HepG2 (cell line): ENCODE data around the gene TNFSF12. TPM values are rescaled to one million over a fixed set of nuclear protein-coding genes. Genes with fewer than 3 reads are reported as not detected.
A peak's percentile ranks its signal among the peaks of the same experiment; 100 is the strongest.

Experiments used
- ARID2 ChIP-seq: sonication (generic); formaldehyde crosslinking; IDR thresholded peaks from 2 replicates; pipeline ENCODE4 v1.8.1; 2022; ENCODE audit warnings: mild to moderate bottlenecking, missing genetic modification reagents, borderline replicate concordance
- CHD2 ChIP-seq: IDR thresholded peaks from 2 replicates; pipeline ENCODE4 v1.6.1; 2011; ENCODE audit warnings: low read depth, low read length, improper control_type of control experiment
- NONO ChIP-seq, 2 experiments: fragments of 450-650 bp in 1 of 2; sonication (generic) in 1 of 2; formaldehyde crosslinking in 1 of 2; IDR thresholded peaks in 1 of 2; conservative IDR thresholded peaks in 1 of 2; 2 replicates each; pipeline versions ENCODE4 v1.6.1 to v1.8.0; 2017 to 2022; ENCODE audit warnings: mild to moderate bottlenecking in 1 of 2, missing genetic modification reagents in 1 of 2, moderate library complexity in 1 of 2
- REXO4 ChIP-seq: sonication (generic); formaldehyde crosslinking; IDR thresholded peaks from 2 replicates; pipeline ENCODE4 v1.8.0; 2022; ENCODE audit warnings: missing genetic modification reagents, mild to moderate bottlenecking, borderline replicate concordance
- U2AF1 ChIP-seq: fragments of 200-400 bp; formaldehyde crosslinking; optimal IDR thresholded peaks from 2 replicates; pipeline ENCODE3; 2017; ENCODE audit warnings: mild to moderate bottlenecking, low read depth, low read length
- ZNF10 ChIP-seq: sonication (generic); formaldehyde crosslinking; IDR thresholded peaks from 2 replicates; pipeline ENCODE4 v1.4.0; 2020; ENCODE audit warnings: mild to moderate bottlenecking, low read depth, missing genetic modification reagents, borderline replicate concordance
- ZNF260 ChIP-seq: sonication (generic); formaldehyde crosslinking; IDR thresholded peaks from 2 replicates; pipeline ENCODE4 v1.4.0; 2020; ENCODE audit warnings: missing genetic modification reagents, low read depth, mild to moderate bottlenecking, borderline replicate concordance
- ZNF337 ChIP-seq: sonication (generic); formaldehyde crosslinking; IDR thresholded peaks from 2 replicates; pipeline ENCODE4 v1.5.1; 2020; ENCODE audit warnings: missing genetic modification reagents, low read depth, mild to moderate bottlenecking, borderline replicate concordance
- ZNF430 ChIP-seq: sonication (generic); formaldehyde crosslinking; IDR thresholded peaks from 2 replicates; pipeline ENCODE4 v1.9.0; 2021; ENCODE audit warnings: mild to moderate bottlenecking, missing genetic modification reagents
- ZNF703 ChIP-seq: sonication (generic); formaldehyde crosslinking; IDR thresholded peaks from 2 replicates; pipeline ENCODE4 v1.5.1; 2020; ENCODE audit warnings: missing genetic modification reagents, mild to moderate bottlenecking, moderate library complexity, borderline replicate concordance
- ZNF83 ChIP-seq: sonication (generic); formaldehyde crosslinking; IDR thresholded peaks from 2 replicates; pipeline ENCODE4 v1.4.0; 2020; ENCODE audit warnings: missing genetic modification reagents, mild to moderate bottlenecking, borderline replicate concordance
- polyA plus RNA-seq, 8 experiments: library from polyadenylated mRNA; depleted of rRNA in 3 of 8; stranded (reverse) in 7 of 8; unstranded in 1 of 8; fragments of >200 nt; fragmentation: Illumina TruSeq in 4 of 8; extraction: Trizol in 4 of 8; gene quantifications; 2 replicates each; pipeline versions ENCODE4 v1.2.1 to v1.2.3, GENCODE V29; 2011 to 2016; ENCODE audit warnings: low read depth in 4 of 8, missing spikeins in 1 of 8, mixed read lengths in 1 of 8; ENCODE audit not compliant: insufficient read depth in 1 of 8
- total RNA-seq, 5 experiments: library from RNA; depleted of rRNA; stranded (reverse); fragments of >200 nt; fragmentation: Illumina TruSeq; extraction: Trizol; gene quantifications; 2 replicates each; pipeline ENCODE4 v1.2.3, GENCODE V29; 2016; ENCODE audit warnings: low read depth in 1 of 5
- TF ChIP-seq, protein P1 (sequence below), 2 experiments: sonication (generic) in 1 of 2; formaldehyde crosslinking in 1 of 2; IDR thresholded peaks; 2 replicates each; pipeline versions ENCODE4 v1.4.0 to v1.6.1; 2016 to 2020; ENCODE audit warnings: borderline replicate concordance in 1 of 2, low read depth in 1 of 2, mild to moderate bottlenecking in 1 of 2, missing genetic modification reagents in 1 of 2
- TF ChIP-seq, protein P2 (sequence below): sonication (generic); formaldehyde crosslinking; IDR thresholded peaks from 2 replicates; pipeline ENCODE4 v1.5.0; 2020; ENCODE audit warnings: missing genetic modification reagents, mild to moderate bottlenecking, borderline replicate concordance
- TF ChIP-seq, protein P3 (sequence below): sonication (generic); formaldehyde crosslinking; IDR thresholded peaks from 2 replicates; pipeline ENCODE4 v1.4.0; 2020; ENCODE audit warnings: missing genetic modification reagents
- TF ChIP-seq, protein P4 (sequence below): sonication (generic); formaldehyde crosslinking; IDR thresholded peaks from 2 replicates; pipeline ENCODE4 v1.5.0; 2020; ENCODE audit warnings: missing genetic modification reagents, mild to moderate bottlenecking, borderline replicate concordance
- TF ChIP-seq, protein P5 (sequence below): sonication (generic); formaldehyde crosslinking; IDR thresholded peaks from 2 replicates; pipeline ENCODE4 v1.8.1; 2023; ENCODE audit warnings: mild to moderate bottlenecking, missing genetic modification reagents, borderline replicate concordance
- TF ChIP-seq, protein P6 (sequence below): sonication (generic); formaldehyde crosslinking; IDR thresholded peaks from 2 replicates; pipeline ENCODE4 v1.5.1; 2020; ENCODE audit warnings: missing genetic modification reagents, mild to moderate bottlenecking, borderline replicate concordance

Gene TNFSF12
- total and polyA plus RNA-seq, 2 of the 13 experiments (the other 11 are each of a cell fraction or from before 2014, with no cell fraction given), result 0.93 to 7.2 TPM

GRCh38 chr17:7583253-7584109 is 34.6 kb downstream of the TNFSF12 start, which contains the start of gene MPDU1 (continued):
- TF ChIP-seq, protein P1, sequence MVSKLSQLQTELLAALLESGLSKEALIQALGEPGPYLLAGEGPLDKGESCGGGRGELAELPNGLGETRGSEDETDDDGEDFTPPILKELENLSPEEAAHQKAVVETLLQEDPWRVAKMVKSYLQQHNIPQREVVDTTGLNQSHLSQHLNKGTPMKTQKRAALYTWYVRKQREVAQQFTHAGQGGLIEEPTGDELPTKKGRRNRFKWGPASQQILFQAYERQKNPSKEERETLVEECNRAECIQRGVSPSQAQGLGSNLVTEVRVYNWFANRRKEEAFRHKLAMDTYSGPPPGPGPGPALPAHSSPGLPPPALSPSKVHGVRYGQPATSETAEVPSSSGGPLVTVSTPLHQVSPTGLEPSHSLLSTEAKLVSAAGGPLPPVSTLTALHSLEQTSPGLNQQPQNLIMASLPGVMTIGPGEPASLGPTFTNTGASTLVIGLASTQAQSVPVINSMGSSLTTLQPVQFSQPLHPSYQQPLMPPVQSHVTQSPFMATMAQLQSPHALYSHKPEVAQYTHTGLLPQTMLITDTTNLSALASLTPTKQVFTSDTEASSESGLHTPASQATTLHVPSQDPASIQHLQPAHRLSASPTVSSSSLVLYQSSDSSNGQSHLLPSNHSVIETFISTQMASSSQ (IDR thresholded peaks at IDR 0.05; ENCODE audit: low read depth), result no peak
- TF ChIP-seq, protein P1 (CRISPR knock-in tag; IDR thresholded peaks at IDR 0.05; ENCODE audit: borderline replicate concordance), result no peak
- peak; percentile 77; the same call in 1 of the 2 replicates for TF ChIP-seq ARID2
- no peak for TF ChIP-seq CHD2
- TF ChIP-seq, protein P2, sequence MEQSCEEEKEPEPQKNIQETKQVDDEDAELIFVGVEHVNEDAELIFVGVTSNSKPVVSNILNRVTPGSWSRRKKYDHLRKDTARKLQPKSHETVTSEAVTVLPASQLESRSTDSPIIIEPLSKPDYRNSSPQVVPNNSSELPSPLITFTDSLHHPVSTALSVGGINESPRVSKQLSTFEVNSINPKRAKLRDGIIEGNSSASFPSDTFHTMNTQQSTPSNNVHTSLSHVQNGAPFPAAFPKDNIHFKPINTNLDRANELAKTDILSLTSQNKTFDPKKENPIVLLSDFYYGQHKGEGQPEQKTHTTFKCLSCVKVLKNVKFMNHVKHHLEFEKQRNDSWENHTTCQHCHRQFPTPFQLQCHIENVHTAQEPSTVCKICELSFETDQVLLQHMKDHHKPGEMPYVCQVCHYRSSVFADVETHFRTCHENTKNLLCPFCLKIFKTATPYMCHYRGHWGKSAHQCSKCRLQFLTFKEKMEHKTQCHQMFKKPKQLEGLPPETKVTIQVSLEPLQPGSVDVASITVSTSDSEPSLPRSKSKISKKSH (CRISPR knock-in tag), result no peak
- no peak for TF ChIP-seq ZNF337 (CRISPR knock-in tag)
- no peak for TF ChIP-seq ZNF430
- TF ChIP-seq, protein P3, sequence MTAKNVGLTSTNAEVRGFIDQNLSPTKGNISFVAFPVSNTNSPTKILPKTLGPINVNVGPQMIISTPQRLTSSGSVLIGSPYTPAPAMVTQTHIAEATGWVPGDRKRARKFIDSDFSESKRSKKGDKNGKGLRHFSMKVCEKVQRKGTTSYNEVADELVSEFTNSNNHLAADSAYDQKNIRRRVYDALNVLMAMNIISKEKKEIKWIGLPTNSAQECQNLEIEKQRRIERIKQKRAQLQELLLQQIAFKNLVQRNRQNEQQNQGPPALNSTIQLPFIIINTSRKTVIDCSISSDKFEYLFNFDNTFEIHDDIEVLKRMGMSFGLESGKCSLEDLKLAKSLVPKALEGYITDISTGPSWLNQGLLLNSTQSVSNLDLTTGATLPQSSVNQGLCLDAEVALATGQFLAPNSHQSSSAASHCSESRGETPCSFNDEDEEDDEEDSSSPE (CRISPR knock-in tag), result peak; percentile 94
- TF ChIP-seq ZNF83 (CRISPR knock-in tag), result no peak
- no peak for TF ChIP-seq ZNF10 (CRISPR knock-in tag)
- TF ChIP-seq, protein P4, sequence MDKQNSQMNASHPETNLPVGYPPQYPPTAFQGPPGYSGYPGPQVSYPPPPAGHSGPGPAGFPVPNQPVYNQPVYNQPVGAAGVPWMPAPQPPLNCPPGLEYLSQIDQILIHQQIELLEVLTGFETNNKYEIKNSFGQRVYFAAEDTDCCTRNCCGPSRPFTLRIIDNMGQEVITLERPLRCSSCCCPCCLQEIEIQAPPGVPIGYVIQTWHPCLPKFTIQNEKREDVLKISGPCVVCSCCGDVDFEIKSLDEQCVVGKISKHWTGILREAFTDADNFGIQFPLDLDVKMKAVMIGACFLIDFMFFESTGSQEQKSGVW (CRISPR knock-in tag), result no peak
- TF ChIP-seq REXO4, result no peak
- TF ChIP-seq, protein P5, sequence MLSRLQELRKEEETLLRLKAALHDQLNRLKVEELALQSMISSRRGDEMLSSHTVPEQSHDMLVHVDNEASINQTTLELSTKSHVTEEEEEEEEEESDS (CRISPR knock-in tag), result no peak
- TF ChIP-seq, protein P6, sequence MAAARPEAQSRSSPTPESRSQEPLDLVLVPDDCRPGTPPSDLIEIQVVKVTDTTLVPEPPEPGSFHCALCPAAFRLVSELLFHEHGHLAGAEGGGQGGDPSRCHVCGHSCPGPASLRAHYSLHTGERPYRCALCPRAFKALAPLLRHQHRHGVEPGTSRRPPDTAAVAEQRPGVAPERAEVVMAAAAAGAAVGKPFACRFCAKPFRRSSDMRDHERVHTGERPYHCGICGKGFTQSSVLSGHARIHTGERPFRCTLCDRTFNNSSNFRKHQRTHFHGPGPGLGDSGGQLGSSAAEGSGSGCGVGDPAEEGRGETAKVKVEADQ (CRISPR knock-in tag), result 0 out of 2 replicates have a peak, but pooled peaks have one; percentile 42
- no peak for TF ChIP-seq ZNF260
- TF ChIP-seq ZNF703 (CRISPR knock-in tag), result no peak
- no peak for TF ChIP-seq U2AF1
- no peak for TF ChIP-seq NONO (IDR thresholded peaks at IDR 0.05)
- TF ChIP-seq NONO (CRISPR knock-in tag; conservative IDR thresholded peaks at IDR 0.05), result no peak; the same call in 1 of the 2 replicates
